M059J (cell line): ENCODE results near the gene GINS1. TPM values are rescaled to one million over a fixed set of nuclear protein-coding genes. Genes with fewer than 3 reads are reported as not detected.
"Not testable (repeated sequence)": the region's sequence is repeated elsewhere in the genome, so short reads cannot be mapped to it uniquely, and the experiment has no call there.

ENCODE experiments used
- DNase-seq: peaks from one replicate; pipeline ENCODE4 v3.0.0-alpha.2; 2012; ENCODE audit warnings: low read depth
- total RNA-seq: library from RNA; depleted of rRNA; stranded (reverse); fragments of >200 nt; shearing (Covaris generic); gene quantifications from 2 replicates; pipeline ENCODE4 v1.2.3, GENCODE V29; 2014

Gene GINS1
- total RNA-seq, 1 experiment from 2014 or later: 41.3 TPM

- DNase-seq: peak; percentile 92
These were observed 45.8 kb downstream of the GINS1 start for GRCh38 chr20:25453035-25453810.

GRCh38 chr20:25454153-25454900 is 46.9 kb downstream of the GINS1 start:
- DNase-seq: no peak

GRCh38 chr20:25457886-25458680 is 50.6 kb downstream of the GINS1 start:
- no peak for DNase-seq

GRCh38 chr20:25459111-25459830 is 51.8 kb downstream of the GINS1 start:
- no peak for DNase-seq

GRCh38 chr20:25459916-25460535 is 52.6 kb downstream of the GINS1 start:
- DNase-seq: no peak

DNA sequence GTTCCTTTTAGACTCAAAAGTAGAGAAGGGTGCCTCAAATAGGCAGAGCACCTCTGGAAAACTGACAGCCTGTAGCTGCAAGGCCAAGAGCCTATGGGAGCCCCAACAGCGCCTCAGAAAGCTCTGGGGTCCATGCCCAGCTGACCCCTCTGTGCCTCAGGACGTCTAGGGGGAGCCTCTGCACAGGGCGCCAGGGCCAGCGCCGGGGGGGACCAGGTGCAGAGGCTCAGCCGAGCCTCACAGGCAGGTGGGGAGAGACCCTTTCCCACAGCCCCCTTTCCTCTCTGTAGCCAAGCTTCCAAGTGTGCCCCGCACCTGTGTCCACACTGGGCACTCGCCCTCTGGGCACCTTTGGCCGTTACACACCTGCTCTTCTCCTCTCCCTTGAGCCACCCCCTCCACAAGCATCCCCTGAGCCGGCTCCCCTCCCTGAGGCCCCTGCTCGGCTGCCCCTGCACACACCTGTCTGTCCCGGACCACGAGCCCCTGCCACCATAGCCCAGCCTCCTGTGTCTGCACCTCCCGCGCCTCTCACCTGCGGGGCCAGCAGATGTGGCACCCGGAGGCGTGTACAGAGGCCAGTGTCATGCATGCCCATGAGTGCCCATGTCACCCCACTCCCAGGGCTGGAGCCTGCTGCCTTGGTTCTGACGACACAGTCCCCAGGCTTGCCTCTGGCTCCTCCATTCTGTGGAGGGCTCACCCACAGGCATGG is 53.2 kb downstream of the GINS1 start:
- no peak for DNase-seq

DNA sequence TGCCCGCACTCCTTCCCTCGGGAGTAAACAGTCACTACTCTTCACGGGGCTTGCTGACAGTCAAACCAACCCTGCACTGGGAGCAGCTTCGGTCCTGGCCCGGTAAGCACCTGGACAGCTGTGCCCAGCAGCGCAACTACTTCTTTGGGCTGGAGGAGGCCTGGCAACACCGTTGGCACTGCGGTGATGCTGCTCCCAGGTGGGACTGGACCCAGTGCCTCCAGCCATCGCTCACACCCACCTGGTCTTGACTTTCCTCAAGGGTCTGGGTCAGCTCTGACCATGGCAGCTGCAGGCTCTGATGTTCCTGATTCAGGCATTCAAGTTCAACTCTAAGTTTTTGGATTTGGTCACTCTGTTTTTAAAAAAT is 53.8 kb downstream of the GINS1 start:
- no peak for DNase-seq

- no peak for DNase-seq
These were observed 54.5 kb downstream of the GINS1 start for GRCh38 chr20:25461786-25462545.

DNA sequence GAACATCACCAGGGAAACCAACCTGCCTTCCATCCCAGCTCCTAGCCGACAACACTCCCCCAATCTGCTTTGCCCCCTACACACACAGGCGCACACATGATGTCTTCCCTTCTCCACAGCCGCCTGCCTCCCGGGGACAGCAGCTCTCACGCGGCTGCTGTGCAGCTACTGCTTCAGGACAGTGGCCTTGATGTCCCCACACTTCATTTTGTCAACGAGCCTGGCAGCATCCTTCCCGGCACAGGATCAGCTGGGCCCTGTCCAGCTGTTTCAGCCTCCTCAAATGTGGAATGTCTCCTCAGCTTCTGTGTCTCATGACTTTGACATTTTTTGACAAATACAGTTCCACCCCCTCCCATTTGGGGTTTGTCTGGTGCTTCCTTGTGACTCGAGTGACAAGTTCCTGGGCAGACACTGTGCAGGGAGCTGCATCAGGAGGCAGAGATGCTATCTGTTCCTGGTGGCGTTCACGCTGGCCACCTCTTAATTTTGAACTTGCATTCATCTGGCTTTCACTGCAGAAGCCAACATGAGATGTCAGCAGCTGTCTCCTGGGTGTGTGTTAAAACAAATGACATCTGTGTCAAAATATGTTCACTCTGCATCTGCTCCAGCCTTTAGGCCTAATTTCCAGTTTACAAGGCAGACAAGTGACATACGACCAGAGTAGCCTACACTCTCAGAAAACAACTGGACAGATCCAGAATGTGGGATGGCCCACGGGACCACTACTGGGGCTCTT is 57.2 kb downstream of the GINS1 start:
- DNase-seq: no peak

DNA sequence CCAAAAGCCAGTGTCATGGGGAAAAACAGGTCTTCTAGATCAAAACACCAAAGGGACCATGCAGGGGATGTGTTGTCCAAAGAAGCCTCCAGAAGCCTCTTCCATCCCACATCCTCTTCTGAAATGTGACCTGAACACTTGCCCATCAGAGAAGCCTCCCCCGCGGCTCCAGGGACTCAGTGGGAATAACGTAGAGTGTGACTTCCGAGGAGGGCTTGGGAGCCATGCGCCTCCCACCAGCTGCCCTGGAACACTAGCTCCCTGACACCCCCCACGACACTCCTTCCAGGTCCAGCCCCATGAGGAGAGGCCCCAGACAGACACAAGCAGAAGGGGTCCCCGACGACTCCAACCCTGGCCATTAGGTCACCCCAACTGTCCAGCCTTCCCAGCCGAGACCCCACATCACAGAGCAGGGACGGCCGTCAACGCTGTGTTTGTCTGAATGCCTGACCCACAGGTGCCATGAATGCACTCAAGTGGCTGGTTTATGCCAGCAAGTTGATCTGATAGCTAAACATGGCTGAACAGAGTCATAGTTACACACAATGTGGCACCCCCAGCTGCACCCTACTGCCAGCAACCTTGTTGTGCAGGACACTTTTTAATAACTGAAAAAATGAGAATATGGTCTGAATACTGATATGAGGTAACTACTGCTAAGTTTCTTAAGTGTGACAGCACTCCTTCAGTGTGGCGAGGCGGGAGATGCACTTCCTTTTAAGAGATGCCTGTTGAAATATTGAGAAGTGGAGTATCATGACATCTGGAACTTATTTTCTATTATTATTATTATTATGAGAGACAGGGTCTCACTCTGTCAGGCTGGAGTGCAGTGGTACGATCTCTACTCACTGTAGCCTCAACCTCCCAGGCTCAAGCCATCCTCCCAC is 58.0 kb downstream of the GINS1 start:
- DNase-seq: no peak

GRCh38 chr20:25466846-25467245 is 59.4 kb downstream of the GINS1 start:
- no peak for DNase-seq

DNA sequence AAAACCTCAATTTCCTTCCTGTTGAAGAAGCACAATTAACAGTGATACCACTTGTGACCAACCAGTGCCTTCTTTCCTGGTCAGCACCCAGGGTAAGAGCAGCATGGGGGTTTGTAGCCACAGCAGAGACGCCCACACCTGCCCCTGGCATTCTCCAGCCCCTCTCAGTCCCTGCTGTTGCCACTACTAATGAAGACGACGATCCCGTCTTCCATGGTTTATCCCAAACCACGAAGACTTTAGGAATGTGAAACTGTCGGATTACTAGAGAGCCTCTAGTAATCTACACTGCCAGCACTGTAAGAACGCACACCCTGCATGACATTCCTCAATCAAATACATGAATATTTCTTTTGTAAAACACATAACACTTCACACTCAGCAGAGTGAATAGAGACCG is 60.0 kb downstream of the GINS1 start:
- no peak for DNase-seq

DNA sequence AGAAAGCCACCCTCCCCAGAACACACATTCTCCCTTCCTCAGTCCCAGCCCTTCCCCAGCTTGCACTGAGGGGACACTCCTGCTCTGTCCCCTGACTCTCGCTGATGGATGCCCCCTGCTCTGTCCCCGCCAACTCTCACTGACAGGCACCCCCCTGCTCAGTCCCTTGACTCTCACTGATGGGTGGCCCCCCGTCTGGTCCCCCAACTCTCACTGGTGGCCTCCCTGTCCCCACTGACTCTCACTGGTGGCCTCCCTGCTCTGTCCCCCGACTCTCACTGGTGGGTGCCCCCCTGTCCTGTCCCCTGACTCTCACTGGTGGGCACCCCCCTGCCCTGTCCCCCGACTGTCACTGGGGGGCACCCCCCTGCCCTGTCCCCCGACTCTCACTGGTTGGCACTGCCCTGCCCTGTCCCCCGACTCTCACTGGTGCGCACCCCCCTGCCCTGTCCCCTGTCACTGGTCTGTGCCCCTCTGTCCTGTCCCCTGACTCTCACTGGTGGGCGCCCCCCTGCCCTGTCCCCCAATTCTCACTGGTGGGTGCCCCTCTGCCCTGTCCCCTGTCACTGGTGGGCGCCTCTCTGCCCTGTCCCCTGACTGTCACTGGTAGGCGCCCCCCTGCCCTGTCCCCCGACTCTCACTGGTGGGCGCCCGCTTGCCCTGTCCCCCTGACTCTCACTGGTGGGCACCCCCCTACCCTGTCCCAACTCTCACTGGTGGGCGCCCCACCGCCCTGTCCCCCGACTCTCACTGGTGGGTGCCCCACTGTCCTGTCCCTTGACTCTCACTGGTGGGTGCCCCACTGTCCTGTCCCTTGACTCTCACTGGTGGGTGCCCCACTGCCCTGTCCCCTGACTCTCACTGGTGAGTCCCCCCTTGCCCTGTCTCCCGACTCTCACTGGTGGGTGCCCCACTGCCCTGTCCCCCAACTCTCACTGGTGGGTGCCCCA is 60.9 kb downstream of the GINS1 start:
- no peak for DNase-seq

GRCh38 chr20:25469558-25469957 is 62.1 kb downstream of the GINS1 start:
- DNase-seq: no peak

- peak; percentile 41 for DNase-seq
These were observed 62.6 kb downstream of the GINS1 start for GRCh38 chr20:25470045-25470444.

- no peak for DNase-seq
These were observed 63.5 kb downstream of the GINS1 start for GRCh38 chr20:25471020-25471419.

- DNase-seq: not testable (repeated sequence)
These were observed 65.8 kb downstream of the GINS1 start for GRCh38 chr20:25473297-25473696.
